ENCODE measurements around the gene ZNF594.

- no peak for TF ChIP-seq POLR2A (IDR thresholded peaks at IDR 0.05)
- TF ChIP-seq, protein P1, sequence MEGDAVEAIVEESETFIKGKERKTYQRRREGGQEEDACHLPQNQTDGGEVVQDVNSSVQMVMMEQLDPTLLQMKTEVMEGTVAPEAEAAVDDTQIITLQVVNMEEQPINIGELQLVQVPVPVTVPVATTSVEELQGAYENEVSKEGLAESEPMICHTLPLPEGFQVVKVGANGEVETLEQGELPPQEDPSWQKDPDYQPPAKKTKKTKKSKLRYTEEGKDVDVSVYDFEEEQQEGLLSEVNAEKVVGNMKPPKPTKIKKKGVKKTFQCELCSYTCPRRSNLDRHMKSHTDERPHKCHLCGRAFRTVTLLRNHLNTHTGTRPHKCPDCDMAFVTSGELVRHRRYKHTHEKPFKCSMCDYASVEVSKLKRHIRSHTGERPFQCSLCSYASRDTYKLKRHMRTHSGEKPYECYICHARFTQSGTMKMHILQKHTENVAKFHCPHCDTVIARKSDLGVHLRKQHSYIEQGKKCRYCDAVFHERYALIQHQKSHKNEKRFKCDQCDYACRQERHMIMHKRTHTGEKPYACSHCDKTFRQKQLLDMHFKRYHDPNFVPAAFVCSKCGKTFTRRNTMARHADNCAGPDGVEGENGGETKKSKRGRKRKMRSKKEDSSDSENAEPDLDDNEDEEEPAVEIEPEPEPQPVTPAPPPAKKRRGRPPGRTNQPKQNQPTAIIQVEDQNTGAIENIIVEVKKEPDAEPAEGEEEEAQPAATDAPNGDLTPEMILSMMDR (IDR thresholded peaks at IDR 0.05), result no peak
These were observed 52.3 kb downstream of the ZNF594 start for GRCh38 chr17:5139458-5139732.

Data from lower leg skin (tissue), 3 donors.